Measurements from ENCODE around the gene PDILT.
A peak's percentile ranks its signal among the peaks of the same experiment; 100 is the strongest.
"Not testable (repeated sequence)": the region's sequence is repeated elsewhere in the genome, so short reads cannot be mapped to it uniquely, and the experiment has no call there.

Gene PDILT

GRCh38 chr16:20404637-20405036 lies at the start of gene PDILT:
PDILT (minus strand) TSS chr16:20404737; CDS start chr16:20399300, 5,437 bp downstream.
- DNase-seq = no peak

DNA sequence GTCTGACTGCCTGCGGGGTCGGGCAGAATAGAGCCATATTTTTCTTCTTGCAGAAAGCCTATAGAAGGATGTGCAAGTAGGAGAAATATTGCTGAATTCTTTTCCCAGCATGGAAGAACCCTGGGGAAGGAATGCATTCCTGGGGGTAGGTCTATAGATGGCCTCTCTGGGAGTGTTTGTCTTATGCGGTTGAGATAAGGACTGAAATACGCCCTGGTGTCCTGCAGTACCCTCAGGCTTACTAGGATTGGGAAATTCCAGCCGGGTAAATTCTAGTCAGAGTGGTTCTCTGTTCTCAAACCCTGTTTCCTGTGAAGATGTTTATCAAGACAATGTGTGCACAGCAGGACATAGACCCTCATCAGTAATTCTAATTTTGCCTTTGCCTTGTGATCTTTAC lies 49.1 kb upstream of the PDILT start:
- DNase-seq = not testable (repeated sequence)

DNA sequence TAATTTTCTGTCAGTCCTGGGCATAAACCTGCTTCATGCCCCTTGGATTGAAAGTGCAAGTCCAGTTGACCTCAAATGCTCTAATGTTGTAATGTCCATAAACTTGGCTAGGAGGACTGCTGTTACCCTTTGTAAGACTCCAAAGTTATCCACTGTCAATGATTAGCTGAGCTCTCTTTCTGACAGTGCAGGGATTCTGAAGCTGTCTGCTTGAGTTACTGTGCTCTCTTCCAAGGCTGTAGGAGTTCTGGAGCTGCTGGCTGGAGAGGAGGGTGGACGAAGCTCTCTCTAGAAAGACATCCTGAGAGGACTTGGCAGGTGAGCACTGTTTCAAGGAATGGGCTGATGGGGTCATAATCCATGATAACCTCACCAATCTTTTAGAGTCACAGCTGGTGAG lies 46.8 kb upstream of the PDILT start, which contains the start of gene ACSM2A:
TSS of gene ACSM2A (plus strand) at position 158 of the 400 bp plus-strand sequence. CDS start 8,594 bp downstream, outside the sequence.
- not testable (repeated sequence) for DNase-seq

DNA sequence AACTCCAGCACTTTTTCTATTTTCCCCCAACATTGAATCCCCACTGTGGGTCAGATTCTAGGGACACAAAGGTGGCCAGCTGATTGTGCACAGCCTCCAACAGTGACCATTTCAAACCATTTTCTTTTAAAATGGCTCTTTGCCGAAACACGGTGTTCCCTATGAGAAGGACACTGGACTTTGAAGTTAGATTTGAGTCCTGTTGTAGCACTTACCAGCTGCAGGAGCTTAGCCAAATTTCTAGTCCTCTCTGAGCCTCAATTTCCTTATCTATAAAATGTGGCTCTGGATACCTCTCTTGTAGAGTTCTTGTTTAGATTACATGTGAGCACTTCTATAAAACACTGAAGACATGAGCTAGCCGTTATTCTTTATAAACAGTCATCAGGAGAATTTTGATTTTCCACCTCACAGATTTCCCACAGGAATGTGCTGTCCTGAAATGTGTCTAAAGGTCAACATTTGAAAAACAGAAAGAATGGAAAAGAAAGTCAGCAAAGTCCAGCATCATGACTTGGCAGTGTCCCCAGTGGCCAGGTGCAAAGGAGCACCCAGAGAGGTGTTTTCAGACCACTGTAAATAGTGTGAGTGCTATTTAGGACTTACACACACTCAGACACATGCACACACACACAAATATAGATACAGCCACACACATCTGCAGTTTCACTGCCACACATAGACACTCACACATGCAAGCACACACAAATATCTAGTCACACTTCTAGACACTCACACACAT lies 42.3 kb upstream of the PDILT start:
- not testable (repeated sequence) for DNase-seq

- DNase-seq = not testable (repeated sequence)
Observed at GRCh38 chr16:20441859-20442258, 37.3 kb upstream of the PDILT start.

GRCh38 chr16:20441191-20441590 lies 36.7 kb upstream of the PDILT start:
- DNase-seq = no peak

GRCh38 chr16:20440731-20441130 lies 36.2 kb upstream of the PDILT start:
- not testable (repeated sequence) for DNase-seq

DNA sequence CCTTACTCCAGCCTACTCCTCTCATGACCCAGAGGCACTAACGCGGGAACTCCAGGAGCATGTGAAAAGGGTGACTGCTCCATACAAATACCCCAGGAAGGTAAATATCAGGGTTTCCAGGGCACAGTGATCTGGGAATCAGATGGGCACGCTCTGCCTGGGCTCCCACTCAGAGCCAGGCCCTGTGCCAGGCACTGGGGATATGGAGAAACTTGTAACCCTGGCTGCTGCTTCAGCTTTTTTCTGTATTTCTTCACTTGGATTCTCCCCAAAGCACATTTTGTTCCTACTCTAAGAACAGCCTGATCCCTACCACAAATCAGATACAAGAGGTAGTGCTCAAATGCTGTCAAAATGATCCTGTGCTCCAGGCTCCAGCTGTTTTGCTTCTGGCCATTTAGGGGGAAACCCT lies 35.3 kb upstream of the PDILT start:
- DNase-seq = not testable (repeated sequence)

- DNase-seq = not testable (repeated sequence)
Observed at GRCh38 chr16:20438950-20439349, 34.4 kb upstream of the PDILT start.

DNA sequence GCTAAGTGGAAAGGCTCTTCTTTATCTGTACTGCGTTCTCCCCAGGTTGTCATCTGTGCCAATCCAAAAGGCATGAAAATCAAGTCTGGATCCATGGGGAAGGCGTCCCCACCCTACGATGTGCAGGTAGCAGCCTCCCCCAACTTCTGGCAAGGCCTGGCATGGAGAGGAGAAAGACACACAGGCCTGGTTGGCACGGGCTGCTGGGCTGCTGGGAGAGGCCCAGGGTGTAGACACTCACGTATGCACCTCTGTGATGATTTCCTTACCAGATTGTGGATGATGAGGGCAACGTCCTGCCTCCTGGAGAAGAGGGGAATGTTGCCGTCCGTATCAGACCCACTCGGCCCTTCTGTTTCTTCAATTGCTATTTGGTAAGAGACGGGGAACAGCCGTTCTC lies 26.4 kb upstream of the PDILT start:
- DNase-seq = no peak

DNA sequence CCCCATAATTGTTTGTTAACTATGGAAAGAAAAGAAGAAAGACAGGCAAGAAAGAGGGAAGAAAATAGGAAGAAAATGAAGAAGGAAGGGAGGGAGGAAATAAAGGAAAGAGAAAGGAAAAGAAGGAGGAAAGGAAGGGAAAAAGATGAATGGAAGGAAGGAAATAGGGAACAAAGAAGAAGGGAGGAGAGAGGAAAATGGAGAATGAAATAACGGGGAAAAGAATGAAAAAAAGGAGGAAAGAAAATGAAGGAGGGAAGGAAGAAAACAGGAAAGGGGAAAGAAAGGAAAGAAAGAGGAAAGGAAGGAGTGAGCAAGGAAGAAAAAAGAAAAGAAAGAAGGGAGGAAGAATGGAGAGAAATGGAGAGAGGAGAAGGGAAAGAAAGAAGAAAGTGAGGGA lies 25.9 kb upstream of the PDILT start:
- not testable (repeated sequence) for DNase-seq

- DNase-seq = not testable (repeated sequence)
Observed at GRCh38 chr16:20429499-20429898, 25.0 kb upstream of the PDILT start.

DNA sequence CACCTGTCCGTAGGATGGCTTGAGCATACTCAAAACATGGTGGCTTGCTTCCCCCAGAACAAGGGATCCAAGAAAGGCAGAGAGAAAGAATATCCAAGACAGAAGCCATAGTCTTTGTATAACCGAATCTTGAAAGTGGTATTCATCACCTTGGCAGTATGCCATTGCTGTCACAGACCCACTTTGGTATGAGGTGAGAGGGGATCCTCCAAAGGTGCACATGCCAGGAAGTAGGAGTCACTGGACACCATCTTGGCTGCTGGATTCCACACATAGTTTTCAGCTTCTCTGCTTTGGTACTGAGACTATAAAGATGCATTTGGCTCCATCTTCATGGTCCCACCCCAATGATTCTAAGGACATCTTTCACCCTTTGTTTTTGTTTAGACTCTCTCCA lies 22.9 kb upstream of the PDILT start:
- DNase-seq = not testable (repeated sequence)

DNA sequence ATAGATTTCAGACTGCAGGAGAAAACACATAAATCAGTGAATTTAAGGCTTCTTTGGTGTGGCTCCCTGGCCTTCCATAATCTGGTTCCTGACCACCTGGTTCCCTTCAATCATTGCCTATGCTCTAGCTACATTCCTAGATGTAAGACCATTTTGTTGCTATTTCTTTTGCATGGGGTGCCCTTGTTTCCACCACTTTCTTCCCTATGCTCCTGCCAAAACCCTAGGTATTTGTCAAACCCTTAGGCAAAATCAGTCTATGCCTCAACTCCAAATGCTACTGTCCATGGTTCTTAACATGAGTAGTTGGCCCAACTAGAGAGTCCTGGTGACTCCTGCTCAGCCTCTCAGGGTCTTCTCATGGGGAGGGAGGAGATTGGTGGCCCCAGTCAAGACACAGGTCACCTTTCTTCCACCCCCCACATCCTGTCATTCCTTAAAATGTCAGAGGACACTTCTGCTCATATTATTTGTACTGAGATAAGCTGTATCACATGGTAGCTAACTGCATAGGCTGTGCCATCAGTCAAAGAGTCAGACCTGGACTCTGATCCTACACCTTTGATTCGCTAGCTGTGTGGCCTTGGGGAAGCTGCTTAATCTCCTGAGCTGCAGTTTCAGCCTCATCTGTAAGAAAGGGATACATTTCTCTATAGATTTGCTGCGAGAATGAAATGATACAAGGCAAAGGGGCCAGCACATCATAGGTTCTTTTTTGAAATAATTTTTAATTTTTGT lies 19.8 kb upstream of the PDILT start:
- no peak for DNase-seq

DNA sequence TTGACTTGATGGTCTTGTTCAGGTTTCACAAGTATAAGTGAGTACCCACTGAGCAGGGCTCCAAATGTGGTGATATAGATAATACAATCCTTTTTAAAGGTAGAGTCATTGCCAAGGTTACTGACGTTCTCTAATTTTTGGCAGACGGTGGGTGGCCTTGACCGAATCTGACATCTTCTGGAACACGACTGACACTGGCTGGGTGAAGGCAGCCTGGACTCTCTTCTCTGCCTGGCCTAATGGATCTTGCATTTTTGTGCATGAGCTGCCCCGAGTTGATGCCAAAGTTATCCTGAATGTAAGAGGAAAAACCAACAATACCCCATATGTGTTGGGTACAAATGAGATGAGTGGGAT lies 19.2 kb upstream of the PDILT start:
- not testable (repeated sequence) for DNase-seq

- DNase-seq = not testable (repeated sequence)
Observed at GRCh38 chr16:20421748-20422147, 17.2 kb upstream of the PDILT start.

DNA sequence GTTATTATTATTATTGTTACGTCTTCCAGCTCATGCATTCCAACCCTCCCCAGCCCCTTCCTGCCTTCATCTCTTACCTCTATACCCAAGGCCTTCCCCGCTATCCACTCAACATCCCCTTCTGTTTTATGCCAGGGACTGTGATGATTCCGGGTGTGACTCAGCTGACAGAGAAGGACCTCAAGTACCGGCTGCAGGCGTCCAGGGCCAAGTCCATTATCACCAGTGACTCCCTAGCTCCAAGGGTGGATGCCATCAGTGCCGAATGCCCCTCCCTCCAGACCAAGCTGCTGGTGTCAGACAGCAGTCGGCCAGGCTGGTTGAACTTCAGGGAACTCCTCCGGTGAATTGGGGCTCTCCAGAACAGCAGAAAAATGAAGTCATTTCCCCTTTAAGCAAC lies 14.6 kb upstream of the PDILT start:
- not testable (repeated sequence) for DNase-seq

DNA sequence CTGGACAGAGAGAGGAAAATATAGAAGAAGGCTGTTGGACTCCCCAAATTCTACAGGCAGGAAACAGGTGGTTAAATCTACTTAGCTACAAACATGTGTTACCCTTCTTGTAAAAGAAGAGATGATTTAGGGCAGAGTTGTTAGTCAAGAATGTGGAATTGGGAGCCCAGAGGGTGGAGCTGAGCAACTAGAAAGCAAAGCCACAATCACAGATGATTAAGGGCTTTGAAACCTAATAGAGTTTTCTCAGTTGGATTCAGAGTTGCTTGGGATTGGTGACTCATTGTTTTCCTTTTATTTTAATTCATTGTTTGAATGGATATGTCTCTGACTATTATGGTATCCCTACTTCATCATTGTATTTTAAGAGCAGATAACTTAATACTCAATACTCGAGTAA lies 11.0 kb upstream of the PDILT start:
- no peak for DNase-seq

GRCh38 chr16:20411055-20411454 lies 6.5 kb upstream of the PDILT start:
- no peak for DNase-seq

DNA sequence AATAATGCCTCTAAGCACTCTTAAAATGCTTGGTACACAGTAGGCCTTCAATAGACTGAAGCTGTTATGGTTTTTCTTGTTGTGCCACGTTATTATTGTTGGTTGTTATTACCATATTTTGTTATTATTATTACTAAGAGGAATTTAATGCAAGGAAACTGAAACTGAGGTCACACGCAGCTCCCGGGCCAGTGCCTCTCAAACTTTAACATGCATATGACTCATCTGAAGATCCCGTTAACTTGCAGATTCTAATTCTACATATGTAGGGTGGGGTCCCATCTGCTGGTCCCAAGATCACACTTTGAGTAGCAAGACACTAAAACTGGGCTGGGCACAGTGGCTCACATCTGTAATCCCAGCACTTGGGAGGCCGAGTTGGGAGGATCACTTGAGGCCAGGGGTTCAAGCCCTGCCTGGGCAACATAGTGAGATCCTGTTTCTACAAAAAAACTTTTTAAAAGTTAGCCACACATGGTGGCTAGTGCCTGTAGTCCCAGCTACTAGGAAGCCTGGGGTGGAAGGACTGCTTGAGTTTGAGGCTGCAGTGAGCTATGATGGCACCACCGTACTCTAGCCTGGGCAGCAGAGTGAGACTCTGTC lies 5.7 kb upstream of the PDILT start:
- DNase-seq = no peak

- peak; percentile 1 to 9 (median 9) for DNase-seq
Observed at GRCh38 chr16:20409398-20410120, 5.0 kb upstream of the PDILT start, which contains the start of gene ACSM5. ACSM5 (plus strand) TSS chr16:20409534; CDS start chr16:20411485, 1,951 bp downstream.

DNA sequence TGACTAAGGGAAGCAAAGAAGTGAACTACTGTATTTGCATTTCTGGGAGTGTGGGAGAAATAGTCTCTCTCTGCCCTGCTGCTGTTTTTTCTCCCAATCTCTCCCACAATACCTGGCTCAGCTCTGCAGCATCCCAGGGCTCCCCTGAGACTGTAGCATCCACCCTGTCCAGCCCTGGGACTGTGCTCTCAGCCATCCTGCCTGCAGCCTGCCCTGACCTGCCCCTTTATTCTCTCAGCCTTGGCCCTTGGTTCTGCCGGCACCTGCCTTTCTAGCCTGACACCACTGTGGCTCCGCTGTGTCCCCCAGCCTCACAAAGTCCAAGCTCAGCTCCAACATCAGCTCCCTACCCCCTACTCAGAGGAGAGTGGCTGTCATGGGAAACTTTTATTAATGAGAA lies 1.9 kb downstream of the PDILT start:
- no peak for DNase-seq

- DNase-seq = no peak
Observed at GRCh38 chr16:20401475-20402016, 3.0 kb downstream of the PDILT start.

Measured in NCI-H1417 (cell line).